SKM-1 treated with dmso at 0.1 percent for 144 hours (cell line): ENCODE data around the gene GBF1.

Experiments
- DNase-seq: peaks from one replicate; lab custom pipeline; 2025; ENCODE audit not compliant: unreplicated experiment; lab: John Stamatoyannopoulos, UW

GBF1 gene

GRCh38 chr10:102266670-102267069 lies 21.3 kb downstream of the GBF1 start:
- DNase-seq: no peak

GRCh38 chr10:102267748-102268147 lies 22.4 kb downstream of the GBF1 start:
- no peak for DNase-seq

- DNase-seq: no peak
Measured at GRCh38 chr10:102268375-102268888, 23.1 kb downstream of the GBF1 start.

- no peak for DNase-seq
Measured at GRCh38 chr10:102269017-102269416, 23.7 kb downstream of the GBF1 start.

GRCh38 chr10:102274062-102274461 lies 28.7 kb downstream of the GBF1 start:
- DNase-seq: no peak

GRCh38 chr10:102275343-102275742 lies 30.0 kb downstream of the GBF1 start:
- DNase-seq: no peak

GRCh38 chr10:102279104-102279503 lies 33.8 kb downstream of the GBF1 start:
- no peak for DNase-seq

GRCh38 chr10:102280397-102281101 lies 35.2 kb downstream of the GBF1 start:
- no peak for DNase-seq

GRCh38 chr10:102281102-102281487 lies 35.8 kb downstream of the GBF1 start:
- no peak for DNase-seq

- DNase-seq: no peak
Measured at GRCh38 chr10:102283488-102283887, 38.2 kb downstream of the GBF1 start.

- DNase-seq: no peak
Measured at GRCh38 chr10:102283890-102284289, 38.6 kb downstream of the GBF1 start.

GRCh38 chr10:102284531-102284930 lies 39.2 kb downstream of the GBF1 start:
- no peak for DNase-seq

GRCh38 chr10:102285133-102285532 lies 39.8 kb downstream of the GBF1 start:
- DNase-seq: no peak

- DNase-seq: no peak
Measured at GRCh38 chr10:102286216-102286615, 40.9 kb downstream of the GBF1 start.

GRCh38 chr10:102287538-102287937 lies 42.2 kb downstream of the GBF1 start:
- no peak for DNase-seq

GRCh38 chr10:102287991-102288390 lies 42.7 kb downstream of the GBF1 start:
- no peak for DNase-seq

- no peak for DNase-seq
Measured at GRCh38 chr10:102289356-102289755, 44.0 kb downstream of the GBF1 start.

GRCh38 chr10:102289840-102290239 lies 44.5 kb downstream of the GBF1 start:
- no peak for DNase-seq

GRCh38 chr10:102291221-102291905 lies 46.0 kb downstream of the GBF1 start:
- DNase-seq: no peak

GRCh38 chr10:102297101-102297500 lies 51.8 kb downstream of the GBF1 start:
- DNase-seq: no peak

- no peak for DNase-seq
Measured at GRCh38 chr10:102298899-102299298, 53.6 kb downstream of the GBF1 start.

- DNase-seq: no peak
Measured at GRCh38 chr10:102299873-102300272, 54.5 kb downstream of the GBF1 start.
